Measurements from ENCODE around the gene STING1. TPM values are rescaled to one million over a fixed set of nuclear protein-coding genes. Genes with fewer than 3 reads are reported as not detected.
"Not testable (repeated sequence)": the region's sequence is repeated elsewhere in the genome, so short reads cannot be mapped to it uniquely, and the experiment has no call there.

STING1 gene
- polyA plus RNA-seq, 1 of the 3 experiments (the other 2 are of a cell fraction) = 98.4 TPM

- H3K27me3 ChIP-seq (ENCODE audit: insufficient read depth); H3K27ac ChIP-seq (ENCODE audit: low read depth in 2 of 2, low read length in 1 of 2); H3K9me2 ChIP-seq; H3K9me3 ChIP-seq; H2AFZ ChIP-seq (ENCODE audit: low read depth); H3K4me3 ChIP-seq (ENCODE audit: low read depth in 2 of 2, low read length in 1 of 2); H3K9ac ChIP-seq; H4K20me1 ChIP-seq (ENCODE audit: insufficient read depth); H3K4me2 ChIP-seq; H3F3A ChIP-seq (replicated peaks; ENCODE audit: insufficient read depth); H3K36me3 ChIP-seq (replicated peaks in 1 of 2; ENCODE audit: control insufficient read depth in 1 of 2, insufficient read depth in 2 of 2, low read length in 1 of 2); DNase-seq; POLR2A ChIA-PET; H3K79me2 ChIP-seq (ENCODE audit: insufficient read depth); H3K4me1 ChIP-seq (ENCODE audit: control insufficient read depth in 1 of 2, insufficient read depth in 2 of 2, low read depth in 1 of 2, low read length in 1 of 2): not testable (repeated sequence)
- WGBS (ENCODE audit: low lambda C conversion rate) = 88% methylated on average over 8 of the region's 8 CpGs
- CTCF ChIA-PET = interaction anchor here (0.7 to 1.6 kb wide), 2 partner anchors 15 to 106 kb away, joined by 3 to 4 read pairs; no protein-coding TSS in a partner anchor
Observed at GRCh38 chr5:139528695-139529094, 46.1 kb upstream of the STING1 start.

GRCh38 chr5:139527896-139528467 is 45.4 kb upstream of the STING1 start:
- H4K20me1 ChIP-seq (ENCODE audit: insufficient read depth); H3K27ac ChIP-seq (ENCODE audit: low read depth in 2 of 2, low read length in 1 of 2); H3K4me1 ChIP-seq (ENCODE audit: control insufficient read depth in 1 of 2, insufficient read depth in 2 of 2, low read depth in 1 of 2, low read length in 1 of 2); H3K4me2 ChIP-seq; H3K79me2 ChIP-seq (ENCODE audit: insufficient read depth); H2AFZ ChIP-seq (ENCODE audit: low read depth); H3K9me3 ChIP-seq; H3F3A ChIP-seq (replicated peaks; ENCODE audit: insufficient read depth); POLR2A ChIA-PET; H3K4me3 ChIP-seq (ENCODE audit: low read depth in 2 of 2, low read length in 1 of 2); H3K9me2 ChIP-seq; DNase-seq; H3K9ac ChIP-seq; H3K27me3 ChIP-seq (ENCODE audit: insufficient read depth); H3K36me3 ChIP-seq (replicated peaks in 1 of 2; ENCODE audit: control insufficient read depth in 1 of 2, insufficient read depth in 2 of 2, low read length in 1 of 2): not testable (repeated sequence)
- 78% methylated on average over 7 of the region's 7 CpGs for WGBS (ENCODE audit: low lambda C conversion rate)
- CTCF ChIA-PET = interaction anchor here (0.7 to 1.6 kb wide), 2 partner anchors 14 to 106 kb away, joined by 3 to 4 read pairs; no protein-coding TSS in a partner anchor

- H3F3A ChIP-seq (replicated peaks; ENCODE audit: insufficient read depth); DNase-seq; H3K36me3 ChIP-seq (replicated peaks in 1 of 2; ENCODE audit: control insufficient read depth in 1 of 2, insufficient read depth in 2 of 2, low read length in 1 of 2); H3K27ac ChIP-seq (ENCODE audit: low read depth in 2 of 2, low read length in 1 of 2); H3K9ac ChIP-seq; POLR2A ChIA-PET; H2AFZ ChIP-seq (ENCODE audit: low read depth); H3K4me1 ChIP-seq (ENCODE audit: control insufficient read depth in 1 of 2, insufficient read depth in 2 of 2, low read depth in 1 of 2, low read length in 1 of 2); H3K4me3 ChIP-seq (ENCODE audit: low read depth in 2 of 2, low read length in 1 of 2); H3K79me2 ChIP-seq (ENCODE audit: insufficient read depth); H3K4me2 ChIP-seq; CTCF ChIA-PET; H3K9me3 ChIP-seq; H4K20me1 ChIP-seq (ENCODE audit: insufficient read depth); H3K9me2 ChIP-seq; H3K27me3 ChIP-seq (ENCODE audit: insufficient read depth): not testable (repeated sequence)
- 93% methylated on average over 2 of the region's 2 CpGs for WGBS (ENCODE audit: low lambda C conversion rate)
Observed at GRCh38 chr5:139527090-139527470, 44.5 kb upstream of the STING1 start.

GRCh38 chr5:139526309-139527089 is 43.9 kb upstream of the STING1 start:
- H3K4me3 ChIP-seq (ENCODE audit: low read depth in 2 of 2, low read length in 1 of 2); H3K9me2 ChIP-seq; CTCF ChIA-PET; H3K36me3 ChIP-seq (replicated peaks in 1 of 2; ENCODE audit: control insufficient read depth in 1 of 2, insufficient read depth in 2 of 2, low read length in 1 of 2); H3F3A ChIP-seq (replicated peaks; ENCODE audit: insufficient read depth); H3K9ac ChIP-seq; H3K4me1 ChIP-seq (ENCODE audit: control insufficient read depth in 1 of 2, insufficient read depth in 2 of 2, low read depth in 1 of 2, low read length in 1 of 2); H3K27me3 ChIP-seq (ENCODE audit: insufficient read depth); H2AFZ ChIP-seq (ENCODE audit: low read depth); H3K79me2 ChIP-seq (ENCODE audit: insufficient read depth); H3K9me3 ChIP-seq; H4K20me1 ChIP-seq (ENCODE audit: insufficient read depth); H3K27ac ChIP-seq (ENCODE audit: low read depth in 2 of 2, low read length in 1 of 2); POLR2A ChIA-PET; DNase-seq; H3K4me2 ChIP-seq: not testable (repeated sequence)
- 93% methylated on average over 16 of the region's 22 CpGs for WGBS (ENCODE audit: low lambda C conversion rate)

- H3K79me2 ChIP-seq (ENCODE audit: insufficient read depth); H3K9me2 ChIP-seq; CTCF ChIA-PET; DNase-seq; H3K4me3 ChIP-seq (ENCODE audit: low read depth in 2 of 2, low read length in 1 of 2); H3F3A ChIP-seq (replicated peaks; ENCODE audit: insufficient read depth); H3K4me1 ChIP-seq (ENCODE audit: control insufficient read depth in 1 of 2, insufficient read depth in 2 of 2, low read depth in 1 of 2, low read length in 1 of 2); H3K27ac ChIP-seq (ENCODE audit: low read depth in 2 of 2, low read length in 1 of 2); H3K9me3 ChIP-seq; H3K4me2 ChIP-seq; H2AFZ ChIP-seq (ENCODE audit: low read depth); H3K36me3 ChIP-seq (replicated peaks in 1 of 2; ENCODE audit: control insufficient read depth in 1 of 2, insufficient read depth in 2 of 2, low read length in 1 of 2); H3K27me3 ChIP-seq (ENCODE audit: insufficient read depth); POLR2A ChIA-PET; H3K9ac ChIP-seq; H4K20me1 ChIP-seq (ENCODE audit: insufficient read depth): not testable (repeated sequence)
- 94% methylated on average over 12 of the region's 12 CpGs for WGBS (ENCODE audit: low lambda C conversion rate)
Observed at GRCh38 chr5:139525586-139526308, 43.2 kb upstream of the STING1 start.
